Measurements from ENCODE around the gene OXER1. TPM values are rescaled to one million over a fixed set of nuclear protein-coding genes. Genes with fewer than 3 reads are reported as not detected.

The OXER1 gene
- total and polyA plus RNA-seq, 9 of the 15 experiments (the other 6 are each of a cell fraction or from before 2014, with no cell fraction given), result not detected

DNA sequence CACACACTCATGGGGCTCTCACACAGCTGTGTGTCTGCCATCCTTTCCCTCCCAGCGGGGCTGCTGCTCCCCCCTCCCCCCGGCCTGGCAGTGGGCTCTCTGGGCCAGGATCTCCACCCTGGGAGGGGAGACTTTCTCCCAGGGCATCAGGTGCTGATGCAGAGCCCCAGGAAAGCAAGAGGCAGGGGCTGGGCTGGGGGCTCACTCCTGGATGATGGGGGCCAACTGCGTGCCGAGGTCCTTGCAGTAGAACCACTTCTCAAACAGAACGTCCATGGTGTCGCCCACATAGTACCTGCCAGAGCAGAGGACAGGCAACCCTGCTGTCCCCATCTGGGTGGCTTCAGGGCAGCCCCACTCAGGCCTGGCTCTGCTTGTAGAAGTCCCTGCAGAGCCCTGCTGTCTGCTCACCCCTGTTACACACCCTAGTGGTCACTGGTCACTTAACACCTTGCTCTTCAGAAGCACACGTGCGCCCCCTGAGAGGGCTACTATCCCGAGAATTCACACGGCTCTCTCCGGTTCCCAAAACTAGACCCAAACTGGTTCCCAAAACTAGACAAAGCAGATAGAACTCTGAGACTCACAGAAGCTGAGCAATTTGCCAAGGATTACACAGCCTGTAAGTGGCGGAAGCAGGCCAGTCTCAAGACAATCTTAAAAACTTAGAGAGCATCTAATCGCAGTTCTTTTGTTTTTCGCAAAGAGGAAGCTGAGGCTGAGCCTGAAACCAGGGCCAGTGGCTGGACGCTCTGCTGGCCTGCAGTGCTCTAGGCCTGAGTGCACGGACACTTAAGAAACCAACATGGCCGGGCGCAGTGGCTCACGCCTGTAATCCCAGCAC is 6.6 kb upstream of the OXER1 start (continued):
- TF ChIP-seq, protein P1, sequence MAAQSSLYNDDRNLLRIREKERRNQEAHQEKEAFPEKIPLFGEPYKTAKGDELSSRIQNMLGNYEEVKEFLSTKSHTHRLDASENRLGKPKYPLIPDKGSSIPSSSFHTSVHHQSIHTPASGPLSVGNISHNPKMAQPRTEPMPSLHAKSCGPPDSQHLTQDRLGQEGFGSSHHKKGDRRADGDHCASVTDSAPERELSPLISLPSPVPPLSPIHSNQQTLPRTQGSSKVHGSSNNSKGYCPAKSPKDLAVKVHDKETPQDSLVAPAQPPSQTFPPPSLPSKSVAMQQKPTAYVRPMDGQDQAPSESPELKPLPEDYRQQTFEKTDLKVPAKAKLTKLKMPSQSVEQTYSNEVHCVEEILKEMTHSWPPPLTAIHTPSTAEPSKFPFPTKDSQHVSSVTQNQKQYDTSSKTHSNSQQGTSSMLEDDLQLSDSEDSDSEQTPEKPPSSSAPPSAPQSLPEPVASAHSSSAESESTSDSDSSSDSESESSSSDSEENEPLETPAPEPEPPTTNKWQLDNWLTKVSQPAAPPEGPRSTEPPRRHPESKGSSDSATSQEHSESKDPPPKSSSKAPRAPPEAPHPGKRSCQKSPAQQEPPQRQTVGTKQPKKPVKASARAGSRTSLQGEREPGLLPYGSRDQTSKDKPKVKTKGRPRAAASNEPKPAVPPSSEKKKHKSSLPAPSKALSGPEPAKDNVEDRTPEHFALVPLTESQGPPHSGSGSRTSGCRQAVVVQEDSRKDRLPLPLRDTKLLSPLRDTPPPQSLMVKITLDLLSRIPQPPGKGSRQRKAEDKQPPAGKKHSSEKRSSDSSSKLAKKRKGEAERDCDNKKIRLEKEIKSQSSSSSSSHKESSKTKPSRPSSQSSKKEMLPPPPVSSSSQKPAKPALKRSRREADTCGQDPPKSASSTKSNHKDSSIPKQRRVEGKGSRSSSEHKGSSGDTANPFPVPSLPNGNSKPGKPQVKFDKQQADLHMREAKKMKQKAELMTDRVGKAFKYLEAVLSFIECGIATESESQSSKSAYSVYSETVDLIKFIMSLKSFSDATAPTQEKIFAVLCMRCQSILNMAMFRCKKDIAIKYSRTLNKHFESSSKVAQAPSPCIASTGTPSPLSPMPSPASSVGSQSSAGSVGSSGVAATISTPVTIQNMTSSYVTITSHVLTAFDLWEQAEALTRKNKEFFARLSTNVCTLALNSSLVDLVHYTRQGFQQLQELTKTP (IDR thresholded peaks at IDR 0.05; ENCODE audit: low read depth in 1 of 2, partially characterized antibody in 2 of 2), result no peak
- TF ChIP-seq ELF4 (CRISPR knock-in tag; IDR thresholded peaks at IDR 0.05), result no peak
- no peak for TF ChIP-seq HDAC3 (IDR thresholded peaks at IDR 0.05; ENCODE audit: borderline replicate concordance, partially characterized antibody)
- TF ChIP-seq ZNF586 (CRISPR knock-in tag; conservative IDR thresholded peaks at IDR 0.05), result no peak
- TF ChIP-seq PPARD (CRISPR knock-in tag; IDR thresholded peaks at IDR 0.05), result no peak
- no peak for TF ChIP-seq POLR2A (conservative IDR thresholded peaks at IDR 0.05)
- no peak for TF ChIP-seq NFE2 (IDR thresholded peaks at IDR 0.05; ENCODE audit: low read depth)
- no peak for TF ChIP-seq XRCC4 (IDR thresholded peaks at IDR 0.05; ENCODE audit: extremely low read depth, insufficient read depth, insufficient read length)
- TF ChIP-seq, protein P2, sequence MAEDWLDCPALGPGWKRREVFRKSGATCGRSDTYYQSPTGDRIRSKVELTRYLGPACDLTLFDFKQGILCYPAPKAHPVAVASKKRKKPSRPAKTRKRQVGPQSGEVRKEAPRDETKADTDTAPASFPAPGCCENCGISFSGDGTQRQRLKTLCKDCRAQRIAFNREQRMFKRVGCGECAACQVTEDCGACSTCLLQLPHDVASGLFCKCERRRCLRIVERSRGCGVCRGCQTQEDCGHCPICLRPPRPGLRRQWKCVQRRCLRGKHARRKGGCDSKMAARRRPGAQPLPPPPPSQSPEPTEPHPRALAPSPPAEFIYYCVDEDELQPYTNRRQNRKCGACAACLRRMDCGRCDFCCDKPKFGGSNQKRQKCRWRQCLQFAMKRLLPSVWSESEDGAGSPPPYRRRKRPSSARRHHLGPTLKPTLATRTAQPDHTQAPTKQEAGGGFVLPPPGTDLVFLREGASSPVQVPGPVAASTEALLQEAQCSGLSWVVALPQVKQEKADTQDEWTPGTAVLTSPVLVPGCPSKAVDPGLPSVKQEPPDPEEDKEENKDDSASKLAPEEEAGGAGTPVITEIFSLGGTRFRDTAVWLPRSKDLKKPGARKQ (CRISPR knock-in tag; IDR thresholded peaks at IDR 0.05), result 0 out of 2 replicates have a peak, but pooled peaks have one; percentile 17
- no peak for TF ChIP-seq HMG20B (CRISPR knock-in tag; IDR thresholded peaks at IDR 0.05)
- TF ChIP-seq ETV6 (IDR thresholded peaks at IDR 0.05; ENCODE audit: borderline replicate concordance in 1 of 2, low read depth in 2 of 2, low read length in 1 of 2), result no peak
- no peak for TF ChIP-seq ETV6 (CRISPR knock-in tag; IDR thresholded peaks at IDR 0.05; ENCODE audit: borderline replicate concordance)
- no peak for TF ChIP-seq BDP1 (IDR thresholded peaks at IDR 0.05; ENCODE audit: insufficient read depth, insufficient read length)
- TF ChIP-seq, protein P3, sequence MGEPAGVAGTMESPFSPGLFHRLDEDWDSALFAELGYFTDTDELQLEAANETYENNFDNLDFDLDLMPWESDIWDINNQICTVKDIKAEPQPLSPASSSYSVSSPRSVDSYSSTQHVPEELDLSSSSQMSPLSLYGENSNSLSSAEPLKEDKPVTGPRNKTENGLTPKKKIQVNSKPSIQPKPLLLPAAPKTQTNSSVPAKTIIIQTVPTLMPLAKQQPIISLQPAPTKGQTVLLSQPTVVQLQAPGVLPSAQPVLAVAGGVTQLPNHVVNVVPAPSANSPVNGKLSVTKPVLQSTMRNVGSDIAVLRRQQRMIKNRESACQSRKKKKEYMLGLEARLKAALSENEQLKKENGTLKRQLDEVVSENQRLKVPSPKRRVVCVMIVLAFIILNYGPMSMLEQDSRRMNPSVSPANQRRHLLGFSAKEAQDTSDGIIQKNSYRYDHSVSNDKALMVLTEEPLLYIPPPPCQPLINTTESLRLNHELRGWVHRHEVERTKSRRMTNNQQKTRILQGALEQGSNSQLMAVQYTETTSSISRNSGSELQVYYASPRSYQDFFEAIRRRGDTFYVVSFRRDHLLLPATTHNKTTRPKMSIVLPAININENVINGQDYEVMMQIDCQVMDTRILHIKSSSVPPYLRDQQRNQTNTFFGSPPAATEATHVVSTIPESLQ (CRISPR knock-in tag; IDR thresholded peaks at IDR 0.05), result no peak
- no peak for TF ChIP-seq NR2C2 (CRISPR knock-in tag; IDR thresholded peaks at IDR 0.05)
- no peak for TF ChIP-seq NR2C2 (tag; IDR thresholded peaks at IDR 0.05)
- no peak for TF ChIP-seq ZNF77 (CRISPR knock-in tag; IDR thresholded peaks at IDR 0.05)
- TF ChIP-seq RFX1 (IDR thresholded peaks at IDR 0.05), result no peak
- peak; percentile 68; the same call in 1 of the 2 replicates for TF ChIP-seq SOX6 (IDR thresholded peaks at IDR 0.05)
- TF ChIP-seq ZNF140 (CRISPR knock-in tag; IDR thresholded peaks at IDR 0.05), result no peak
